K562 (cell line): ENCODE measurements around the gene NAA80. TPM values are rescaled to one million over a fixed set of nuclear protein-coding genes. Genes with fewer than 3 reads are reported as not detected.

Source experiments
- BRD4 ChIP-seq: fragments of 200-600 bp; sonication (generic); IDR thresholded peaks from 2 replicates; pipeline ENCODE4 v1.6.1; 2017; ENCODE audit warnings: inconsistent platforms
- BRF1 ChIP-seq: IDR thresholded peaks from 3 replicates; pipeline ENCODE4 v1.6.1; 2011; ENCODE audit warnings: borderline replicate concordance, mild to moderate bottlenecking; ENCODE audit not compliant: insufficient read length; ENCODE audit errors: extremely low read depth
- CCAR2 ChIP-seq: fragments of 200-400 bp; formaldehyde crosslinking; IDR thresholded peaks from 2 replicates; pipeline ENCODE4 v1.6.1; 2017; ENCODE audit warnings: mild to moderate bottlenecking, low read depth, low read length
- CCNT2 ChIP-seq: IDR thresholded peaks from 2 replicates; pipeline ENCODE4 v1.6.1; 2011; ENCODE audit warnings: borderline replicate concordance, low read depth, mild to moderate bottlenecking, moderate library complexity, mixed read lengths, low read length; ENCODE audit not compliant: insufficient read length; ENCODE audit errors: extremely low read depth
- DLX4 ChIP-seq: fragments of 250-450 bp; sonication (Bioruptor Pico); IDR thresholded peaks from 2 replicates; pipeline ENCODE4 v1.6.1; 2021; ENCODE audit warnings: mild to moderate bottlenecking
- ETV1 ChIP-seq: fragments of 450-650 bp; conservative IDR thresholded peaks from 2 replicates; pipeline ENCODE4 v1.6.1; 2016; ENCODE audit warnings: missing genetic modification characterization, control low read depth, low read depth, missing compliant biosample characterization
- FOS ChIP-seq: IDR thresholded peaks from 3 replicates; pipeline ENCODE4 v1.6.1; 2011; ENCODE audit not compliant: insufficient read length; ENCODE audit errors: extremely low read depth
- GABPB1 ChIP-seq: sonication (generic); formaldehyde crosslinking; IDR thresholded peaks from 2 replicates; pipeline ENCODE4 v1.8.0; 2022; ENCODE audit warnings: mild to moderate bottlenecking, missing genetic modification reagents
- HBP1 ChIP-seq: fragments of 450-650 bp; formaldehyde crosslinking; IDR thresholded peaks from 2 replicates; pipeline ENCODE4 v1.4.0; 2022; ENCODE audit warnings: missing genetic modification characterization
- HSF4 ChIP-seq: fragments of 250-450 bp; sonication (Bioruptor Pico); IDR thresholded peaks from 2 replicates; pipeline ENCODE4 v2.1.2; 2022; ENCODE audit warnings: mild to moderate bottlenecking, moderate library complexity, borderline replicate concordance
- KLF10 ChIP-seq: fragments of 250-450 bp; sonication (Bioruptor Pico); IDR thresholded peaks from 2 replicates; pipeline ENCODE4 v1.6.1; 2021; ENCODE audit warnings: matching md5 sums
- MAZ ChIP-seq, 2 experiments: fragments of 450-650 bp in 1 of 2; sonication (generic) in 1 of 2; formaldehyde crosslinking; IDR thresholded peaks in 1 of 2; conservative IDR thresholded peaks in 1 of 2; 2 replicates each; pipeline versions ENCODE4 v1.4.0 to v1.5.0; 2020; ENCODE audit warnings: mild to moderate bottlenecking in 1 of 2, missing genetic modification reagents in 1 of 2
- NEUROD1 ChIP-seq: fragments of 150-350 bp; IDR thresholded peaks from 2 replicates; pipeline ENCODE4 v1.6.1; 2014; ENCODE audit warnings: borderline replicate concordance, low read length, low read depth; ENCODE audit not compliant: partially characterized antibody
- NKRF ChIP-seq: fragments of 450-650 bp; IDR thresholded peaks from 2 replicates; pipeline ENCODE4 v1.6.1; 2016; ENCODE audit warnings: borderline replicate concordance
- NR2F6 ChIP-seq: fragments of 450-650 bp; formaldehyde crosslinking; IDR thresholded peaks from 2 replicates; pipeline ENCODE4 v1.4.0; 2020; ENCODE audit warnings: mild to moderate bottlenecking
- PKNOX1 ChIP-seq: fragments of 450-650 bp; IDR thresholded peaks from 2 replicates; pipeline ENCODE4 v1.6.1; 2016
- RBFOX2 ChIP-seq: fragments of 200-400 bp; formaldehyde crosslinking; IDR thresholded peaks from 2 replicates; pipeline ENCODE4 v1.6.1; 2017; ENCODE audit warnings: low read depth, mild to moderate bottlenecking, low read length, moderate library complexity
- RUNX1 ChIP-seq: sonication (generic); IDR thresholded peaks from 2 replicates; pipeline ENCODE4 v1.6.1; 2016; ENCODE audit warnings: antibody characterized with exemption, low read depth
- SMAD1 ChIP-seq: fragments of 150-350 bp; IDR thresholded peaks from 2 replicates; pipeline ENCODE4 v1.6.1; 2014; ENCODE audit warnings: low read length, low read depth; ENCODE audit not compliant: partially characterized antibody
- TFE3 ChIP-seq: fragments of 450-650 bp; formaldehyde crosslinking; IDR thresholded peaks from 2 replicates; pipeline ENCODE4 v1.4.0; 2020; ENCODE audit warnings: mild to moderate bottlenecking, mixed read lengths
- TRIM28 ChIP-seq: fragments of 450-650 bp; IDR thresholded peaks from 2 replicates; pipeline ENCODE4 v1.6.1; 2017
- YBX1 ChIP-seq: fragments of 450-650 bp; IDR thresholded peaks from 2 replicates; pipeline ENCODE4 v1.7.1; 2016; ENCODE audit warnings: mild to moderate bottlenecking
- ZNF12 ChIP-seq: sonication (generic); formaldehyde crosslinking; IDR thresholded peaks from 2 replicates; pipeline ENCODE4 v1.4.0; 2020; ENCODE audit warnings: mild to moderate bottlenecking, missing genetic modification reagents
- ZNF133 ChIP-seq: fragments of 250-450 bp; sonication (Bioruptor Pico); IDR thresholded peaks from 2 replicates; pipeline ENCODE4 v1.4.0; 2020; ENCODE audit warnings: mild to moderate bottlenecking
- ZNF239 ChIP-seq: fragments of 250-450 bp; sonication (Bioruptor Pico); IDR thresholded peaks from 2 replicates; pipeline ENCODE4 v1.4.0; 2020; ENCODE audit warnings: mild to moderate bottlenecking
- polyA plus RNA-seq, 8 experiments: library from polyadenylated mRNA; depleted of rRNA in 4 of 8; stranded (reverse) in 5 of 8; unstranded in 3 of 8; fragments of >200 nt; fragmentation: Nextera tagmentation in 2 of 8; fragmentation: Illumina TruSeq in 1 of 8; extraction: Ambion mirVana in 2 of 8; extraction: Trizol in 1 of 8; gene quantifications; 2 replicates each; pipeline versions ENCODE4 v1.2.1 to v1.2.3, GENCODE V29; 2011 to 2014; ENCODE audit warnings: inconsistent platforms in 1 of 8, missing spikeins in 1 of 8
- total RNA-seq, 7 experiments: library from RNA; depleted of rRNA in 6 of 7; stranded (reverse); fragments of >200 nt in 6 of 7; fragmentation: Illumina TruSeq in 2 of 7; extraction: Trizol in 2 of 7; gene quantifications; 2 replicates each; pipeline versions ENCODE4 v1.2.1 to v1.2.3, GENCODE V29; 2011 to 2021; ENCODE audit warnings: low replicate concordance in 1 of 7

NAA80 gene
- total and polyA plus RNA-seq, 9 of the 15 experiments (the other 6 are each of a cell fraction or from before 2014, with no cell fraction given): 0.82 to 24.0 (median 8.6) TPM

- TF ChIP-seq PKNOX1 (peak; percentile 93), MAZ (CRISPR knock-in tag; conservative IDR thresholded peaks at IDR 0.05 in 1 of 2, IDR thresholded peaks at IDR 0.05 in 1 of 2) (peak in 1 of 2 experiments; percentile 61; a peak in 2 of 4 replicates), ZNF133 (CRISPR knock-in tag) (no peak), BRD4 (no peak), KLF10 (no peak), CCNT2 (no peak), HSF4 (CRISPR knock-in tag) (no peak), NKRF (no peak), CCAR2 (no peak), TRIM28 (no peak), RUNX1 (no peak), NEUROD1 (no peak), GABPB1 (CRISPR knock-in tag) (no peak), FOS (no peak), ZNF239 (CRISPR knock-in tag) (no peak), NR2F6 (CRISPR knock-in tag) (no peak), BRF1 (no peak), YBX1 (no peak), ETV1 (tag) (no peak), HBP1 (CRISPR knock-in tag) (no peak), DLX4 (no peak), ZNF12 (no peak), TFE3 (CRISPR knock-in tag) (no peak), RBFOX2 (no peak), SMAD1 (no peak)
These were observed 378 bp upstream of the NAA80 start (continued) for GRCh38 chr3:50299638-50299928.
